CD8-positive, alpha-beta memory T cell (primary cell): ENCODE data around the gene NLRP1. TPM values are rescaled to one million over a fixed set of nuclear protein-coding genes. Genes with fewer than 3 reads are reported as not detected.

Experiments
- CTCF ChIA-PET: fragments of 350-600 bp; sonication (Branson Sonifier 250); formaldehyde crosslinking; loops from one replicate; lab custom pipeline; 2021; ENCODE audit warnings: antibody characterized with exemption; lab: Charles Lee
- POLR2A ChIA-PET: fragments of 350-600 bp; sonication (Branson Sonifier 250); formaldehyde crosslinking; loops from one replicate; lab custom pipeline; 2021; ENCODE audit warnings: antibody characterized with exemption; lab: Charles Lee
- DNase-seq, 5 donors: peaks; one replicate each; pipeline versions ENCODE4 v3.0.0 to v3.0.0-alpha.2; 2020 to 2022; ENCODE audit warnings: mixed read lengths in 1 of 5
- H3K27ac ChIP-seq: one replicate; pipeline ENCODE4 v1.7.0; 2013; ENCODE audit warnings: low read depth, mild to moderate bottlenecking, low read length, moderate library complexity
- H3K27me3 ChIP-seq: 2 replicates; pipeline ENCODE4 v1.7.0; 2013; ENCODE audit warnings: low read length, mild to moderate bottlenecking; ENCODE audit not compliant: insufficient read depth, poor library complexity, severe bottlenecking
- H3K36me3 ChIP-seq: 2 replicates; pipeline ENCODE4 v1.7.0; 2013; ENCODE audit warnings: mild to moderate bottlenecking, low read length, moderate library complexity; ENCODE audit not compliant: insufficient read depth
- H3K4me1 ChIP-seq: 2 replicates; pipeline ENCODE4 v1.7.0; 2013; ENCODE audit warnings: mild to moderate bottlenecking, low read length, moderate library complexity; ENCODE audit not compliant: insufficient read depth
- H3K4me3 ChIP-seq: 2 replicates; pipeline ENCODE4 v1.7.0; 2013; ENCODE audit warnings: mild to moderate bottlenecking, low read length
- H3K9me3 ChIP-seq: 2 replicates; pipeline ENCODE4 v1.7.0; 2013; ENCODE audit warnings: mild to moderate bottlenecking, low read length
- H3K27ac Mint-ChIP-seq, 8 donors: one replicate each; pipeline ENCODE4 v1.8.0; 2020 to 2021; ENCODE audit warnings: mixed read lengths in 8 of 8, mild to moderate bottlenecking in 6 of 8, inconsistent platforms in 3 of 8, moderate library complexity in 3 of 8
- H3K27me3 Mint-ChIP-seq, 2 donors: one replicate each; pipeline ENCODE4 v1.8.0; 2020 to 2021; ENCODE audit warnings: mixed read lengths in 2 of 2, mild to moderate bottlenecking in 1 of 2, moderate library complexity in 1 of 2
- H3K36me3 Mint-ChIP-seq, 3 donors: one replicate each; pipeline ENCODE4 v1.8.0; 2020 to 2021; ENCODE audit warnings: mixed read lengths in 3 of 3, inconsistent platforms in 1 of 3, mild to moderate bottlenecking in 1 of 3
- H3K4me1 Mint-ChIP-seq, 3 donors: one replicate each; pipeline ENCODE4 v1.8.0; 2020 to 2021; ENCODE audit warnings: mixed read lengths in 3 of 3, inconsistent platforms in 1 of 3, mild to moderate bottlenecking in 1 of 3
- H3K4me3 Mint-ChIP-seq, 7 donors: one replicate each; pipeline ENCODE4 v1.8.0; 2020 to 2021; ENCODE audit warnings: mixed read lengths in 7 of 7, mild to moderate bottlenecking in 6 of 7, moderate library complexity in 4 of 7, inconsistent platforms in 2 of 7
- H3K9me3 Mint-ChIP-seq, 5 donors: one replicate each; pipeline ENCODE4 v1.8.0; 2020 to 2022; ENCODE audit warnings: mixed read lengths in 5 of 5, mild to moderate bottlenecking in 3 of 5, moderate library complexity in 2 of 5, inconsistent platforms in 1 of 5
- polyA plus RNA-seq: library from polyadenylated mRNA; unstranded; fragments of 300-500 nt; fragmentation: Illumina TruSeq; gene quantifications from one replicate; pipeline ENCODE4 v1.2.3, GENCODE V29; 2021
- total RNA-seq, 2 experiments: library from RNA; stranded (reverse); gene quantifications; one replicate each; pipeline ENCODE4 v1.2.3, GENCODE V29; 2021

The NLRP1 gene
- total and polyA plus RNA-seq, 3 experiments from 2014 or later = 33.8 to 37.6 (median 35.2) TPM

DNA sequence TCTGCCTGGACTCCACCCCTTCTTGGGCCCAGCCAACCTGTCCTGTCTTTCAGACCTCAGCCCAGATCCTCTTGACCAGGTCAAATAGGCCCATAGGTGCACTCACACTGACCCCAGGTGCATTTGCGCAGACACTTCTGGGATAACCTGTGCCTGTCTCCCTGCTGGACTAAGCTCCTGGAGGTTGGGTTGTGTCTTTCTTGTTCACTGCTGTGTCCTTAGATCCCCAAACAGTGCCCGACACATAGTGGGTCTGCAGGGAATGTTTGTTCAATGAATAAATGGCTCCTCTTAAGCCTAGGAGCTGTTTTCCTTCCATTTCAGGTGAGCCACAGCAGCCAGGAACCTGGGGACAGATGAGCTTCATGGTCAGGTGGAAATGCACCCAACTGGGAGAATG, 48.9 kb downstream of the NLRP1 start:
- CTCF ChIA-PET = no interaction called here
- Mint-ChIP-seq H3K36me3 (peaks cover 15 to 92% (median 32%) of the 10 kb centered on the region in 3 donors), H3K27me3 (peaks cover 0 to 6% of the 10 kb centered on the region in 2 donors), H3K9me3 (no peaks in the 10 kb centered on the region), H3K4me1 (peaks cover 0 to 2% (median 0%) of the 10 kb centered on the region in 3 donors), H3K4me3 (no peak overlapping the region), H3K27ac (no peak overlapping the region)
- DNase-seq = no peak
- H3K9me3 ChIP-seq = no peaks in the 10 kb centered on the region
- H3K36me3 ChIP-seq = peaks cover 58% of the 10 kb centered on the region
- POLR2A ChIA-PET = no interaction called here
- no peaks in the 10 kb centered on the region for H3K27me3 ChIP-seq
- H3K4me3 ChIP-seq = no peak overlapping the region
- no peaks in the 10 kb centered on the region for H3K4me1 ChIP-seq
- H3K27ac ChIP-seq = no peak overlapping the region

DNA sequence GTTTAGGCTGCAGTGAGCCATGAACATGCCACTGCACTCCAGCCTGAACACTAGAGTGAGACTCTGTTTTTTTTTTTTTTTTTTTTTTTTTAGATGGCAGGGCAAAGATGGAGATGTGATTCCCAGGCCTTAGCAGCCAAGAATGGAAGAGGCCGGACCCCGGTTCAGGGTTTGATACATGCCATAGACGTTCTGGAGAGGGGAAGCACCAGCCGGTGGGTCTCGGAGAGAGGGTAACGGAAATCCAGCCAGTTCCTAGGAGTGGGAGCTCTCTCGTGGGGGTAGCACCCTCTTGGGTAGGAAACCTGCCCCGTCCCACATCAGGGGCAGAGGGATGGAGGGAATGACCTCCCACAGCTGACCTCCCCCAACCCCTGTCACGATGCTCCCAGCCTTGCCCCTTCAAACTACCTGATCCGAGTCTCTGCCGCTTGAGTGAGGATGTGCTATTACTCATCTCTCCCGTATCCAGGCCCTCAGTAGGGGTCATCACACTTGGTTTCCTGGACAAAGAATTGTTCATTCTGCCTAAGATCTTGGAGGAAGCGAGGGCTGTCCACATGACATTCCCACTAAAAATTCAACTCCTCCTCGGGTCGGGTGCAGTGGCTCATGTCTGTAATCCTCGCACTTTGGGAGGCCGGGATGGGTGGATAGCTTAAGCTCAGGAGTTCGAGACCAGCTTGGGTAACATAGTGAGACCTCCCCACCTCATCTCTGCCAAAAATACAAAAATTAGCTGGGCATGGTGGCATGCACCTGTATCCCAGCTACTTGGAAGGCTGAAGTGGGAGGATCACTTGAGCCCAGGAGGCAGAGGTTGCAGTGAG, 50.6 kb downstream of the NLRP1 start:
- Mint-ChIP-seq H3K36me3 (peaks cover 20 to 91% (median 29%) of the 10 kb centered on the region in 3 donors), H3K4me1 (peaks cover 0 to 2% (median 0%) of the 10 kb centered on the region in 3 donors), H3K27me3 (peaks cover 0 to 2% of the 10 kb centered on the region in 2 donors), H3K4me3 (no peak overlapping the region), H3K27ac (peak overlapping the region in 3 of 8 donors; percentile 32 to 78 (median 33)), H3K9me3 (no peaks in the 10 kb centered on the region)
- Histone ChIP-seq H3K27me3 (no peaks in the 10 kb centered on the region), H3K9me3 (no peaks in the 10 kb centered on the region), H3K36me3 (peaks cover 55% of the 10 kb centered on the region), H3K27ac (no peak overlapping the region), H3K4me1 (no peaks in the 10 kb centered on the region), H3K4me3 (no peak overlapping the region)
- ChIA-PET POLR2A (no interaction called here), CTCF (no interaction called here)
- no peak for DNase-seq

DNA sequence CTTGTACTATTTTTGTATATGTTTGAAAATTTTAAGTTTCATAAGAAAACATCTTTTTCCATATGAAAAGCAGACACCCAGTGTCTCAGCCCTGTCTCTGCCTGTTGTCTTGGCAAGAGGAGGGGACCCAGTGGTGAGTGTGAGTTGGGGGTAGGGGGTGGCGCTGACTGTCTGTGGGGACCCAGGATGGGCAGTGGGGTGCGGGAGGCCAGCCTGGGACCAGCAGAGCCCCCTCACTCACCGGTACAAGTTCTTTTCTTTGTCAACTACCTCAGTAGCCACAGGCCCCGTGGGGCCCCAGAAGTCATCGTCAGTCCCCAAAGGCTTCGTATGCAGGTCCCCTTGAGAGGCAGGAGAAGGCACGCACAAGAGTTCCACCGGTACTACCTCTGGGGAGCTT, 51.7 kb downstream of the NLRP1 start:
- no peaks in the 10 kb centered on the region for H3K9me3 Mint-ChIP-seq
- Histone ChIP-seq H3K36me3 (peaks cover 54% of the 10 kb centered on the region), H3K27me3 (no peaks in the 10 kb centered on the region), H3K4me3 (no peak overlapping the region), H3K27ac (no peak overlapping the region), H3K9me3 (no peaks in the 10 kb centered on the region), H3K4me1 (no peaks in the 10 kb centered on the region)
- H3K27ac Mint-ChIP-seq = no peak overlapping the region
- no peak for DNase-seq
- no peak overlapping the region for H3K4me3 Mint-ChIP-seq
- ChIA-PET POLR2A (no interaction called here), CTCF (interaction anchor here (0.6 kb wide), 1 partner anchor 152 kb away, joined by 3 read pairs; no protein-coding TSS in a partner anchor)
- no peaks in the 10 kb centered on the region for H3K4me1 Mint-ChIP-seq
- H3K36me3 Mint-ChIP-seq = peaks cover 20 to 92% (median 27%) of the 10 kb centered on the region in 3 donors
- peaks cover 0 to 2% of the 10 kb centered on the region in 2 donors for H3K27me3 Mint-ChIP-seq

DNA sequence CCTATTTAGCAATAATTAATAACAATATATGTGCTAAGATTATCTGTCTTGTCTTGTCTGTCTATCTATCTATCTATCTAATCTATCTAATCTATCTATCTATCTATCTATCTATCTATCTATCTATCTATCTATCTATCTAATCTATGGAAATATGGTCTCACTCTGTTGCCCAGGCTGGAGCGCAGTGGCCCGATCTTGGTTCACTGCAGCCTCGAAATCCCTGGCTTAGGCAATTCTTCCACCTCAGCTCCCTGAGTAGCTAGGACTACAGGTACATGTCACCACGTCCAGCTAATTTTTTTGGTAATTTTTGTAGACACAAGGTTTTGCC, 53.3 kb downstream of the NLRP1 start:
- Mint-ChIP-seq H3K4me3 (no peak overlapping the region), H3K36me3 (peaks cover 20 to 94% (median 28%) of the 10 kb centered on the region in 3 donors), H3K4me1 (no peaks in the 10 kb centered on the region), H3K9me3 (no peaks in the 10 kb centered on the region), H3K27me3 (no peaks in the 10 kb centered on the region), H3K27ac (peak overlapping the region in 2 of 8 donors; percentile 14 to 40)
- no peaks in the 10 kb centered on the region for H3K27me3 ChIP-seq
- POLR2A ChIA-PET = interaction anchor here (0.7 kb wide), 1 partner anchor 31 kb away, joined by 3 read pairs; no protein-coding TSS in a partner anchor
- H3K27ac ChIP-seq = no peak overlapping the region
- DNase-seq = no peak
- peaks cover 57% of the 10 kb centered on the region for H3K36me3 ChIP-seq
- no peak overlapping the region for H3K4me3 ChIP-seq
- CTCF ChIA-PET = no interaction called here
- H3K4me1 ChIP-seq = no peaks in the 10 kb centered on the region
- no peaks in the 10 kb centered on the region for H3K9me3 ChIP-seq

DNA sequence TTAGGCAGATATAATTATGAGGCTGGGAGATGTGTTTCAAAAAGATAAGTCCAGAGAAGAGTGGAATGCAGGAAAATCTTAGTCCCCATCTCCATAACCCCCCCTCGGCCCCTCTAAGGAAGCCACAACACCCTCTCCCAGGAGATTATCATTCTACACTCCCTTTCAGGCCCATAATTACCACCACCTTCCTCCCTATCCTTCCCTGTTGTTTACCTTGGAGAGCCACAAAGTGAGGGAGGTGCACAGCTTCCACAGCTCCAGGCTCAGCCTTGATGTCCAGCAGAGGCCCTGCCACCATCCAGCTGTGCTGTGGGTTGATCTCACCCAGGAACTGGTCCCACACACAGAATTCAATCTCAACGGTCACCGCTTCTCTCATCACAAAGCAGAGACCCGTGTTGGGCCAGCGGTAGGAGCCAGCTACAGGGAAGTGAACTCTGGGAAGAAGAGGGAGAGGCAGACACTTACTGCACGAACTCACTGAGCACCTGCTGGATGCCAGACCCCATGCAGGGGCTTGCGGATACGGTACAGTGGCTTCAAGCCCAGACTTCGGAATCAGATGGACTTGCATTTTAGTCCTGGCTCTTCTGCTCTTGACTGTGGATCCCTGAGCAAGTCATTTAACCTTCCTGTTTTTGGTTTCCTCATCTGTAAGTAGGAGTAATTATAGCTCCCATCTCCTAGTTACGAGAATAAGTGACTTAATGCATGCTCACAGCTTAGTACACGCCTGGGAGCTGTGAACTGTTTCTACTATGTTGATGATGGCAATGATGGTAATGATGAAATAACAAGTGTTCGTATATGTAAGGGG, 53.8 kb downstream of the NLRP1 start:
- no peaks in the 10 kb centered on the region for H3K9me3 ChIP-seq
- Mint-ChIP-seq H3K9me3 (no peaks in the 10 kb centered on the region), H3K27me3 (no peaks in the 10 kb centered on the region), H3K27ac (no peak overlapping the region), H3K36me3 (peaks cover 20 to 94% (median 25%) of the 10 kb centered on the region in 3 donors), H3K4me3 (no peak overlapping the region), H3K4me1 (no peaks in the 10 kb centered on the region)
- H3K4me1 ChIP-seq = no peaks in the 10 kb centered on the region
- ChIA-PET CTCF (no interaction called here), POLR2A (interaction anchor here (0.7 kb wide), 1 partner anchor 30 kb away, joined by 3 read pairs; no protein-coding TSS in a partner anchor)
- peaks cover 58% of the 10 kb centered on the region for H3K36me3 ChIP-seq
- H3K4me3 ChIP-seq = no peak overlapping the region
- DNase-seq = no peak
- no peaks in the 10 kb centered on the region for H3K27me3 ChIP-seq
- no peak overlapping the region for H3K27ac ChIP-seq

DNA sequence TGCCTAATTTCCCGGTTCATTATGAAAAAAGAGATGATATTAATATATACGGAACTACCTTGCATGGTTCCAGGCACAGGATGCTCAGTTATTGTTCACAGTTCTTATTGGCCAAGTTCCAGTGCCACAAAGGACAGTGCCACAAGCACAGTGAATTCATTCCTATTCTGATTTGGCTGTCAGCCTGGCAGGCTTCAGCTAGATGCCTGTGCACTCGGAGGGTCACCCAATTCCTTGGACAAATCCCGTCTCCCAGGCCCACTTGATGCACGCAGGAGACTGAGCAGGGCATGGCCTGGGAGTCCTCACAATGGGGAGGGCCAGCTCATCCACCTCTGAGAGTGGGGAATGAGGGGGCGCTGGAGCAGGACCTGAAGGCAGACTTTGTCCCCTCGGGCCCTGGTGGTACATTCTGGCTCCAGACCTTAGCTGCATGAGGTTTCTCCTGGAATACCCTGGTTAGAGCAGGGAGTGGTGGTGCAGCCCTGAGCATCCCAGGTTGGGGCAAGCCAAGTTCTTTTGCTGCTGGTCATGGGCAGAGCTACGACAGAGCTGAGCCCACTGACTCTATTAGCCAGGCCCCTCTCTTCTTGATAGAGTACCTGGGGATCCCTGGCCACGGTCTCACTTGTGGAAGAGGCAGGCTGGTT, 56.6 kb downstream of the NLRP1 start:
- peaks cover 0 to 5% (median 0%) of the 10 kb centered on the region in 3 donors for H3K4me1 Mint-ChIP-seq
- H3K27me3 Mint-ChIP-seq = no peaks in the 10 kb centered on the region
- CTCF ChIA-PET = interaction anchor here (2.1 kb wide), 1 partner anchor 10 kb away, joined by 5 read pairs; no protein-coding TSS in a partner anchor

DNA sequence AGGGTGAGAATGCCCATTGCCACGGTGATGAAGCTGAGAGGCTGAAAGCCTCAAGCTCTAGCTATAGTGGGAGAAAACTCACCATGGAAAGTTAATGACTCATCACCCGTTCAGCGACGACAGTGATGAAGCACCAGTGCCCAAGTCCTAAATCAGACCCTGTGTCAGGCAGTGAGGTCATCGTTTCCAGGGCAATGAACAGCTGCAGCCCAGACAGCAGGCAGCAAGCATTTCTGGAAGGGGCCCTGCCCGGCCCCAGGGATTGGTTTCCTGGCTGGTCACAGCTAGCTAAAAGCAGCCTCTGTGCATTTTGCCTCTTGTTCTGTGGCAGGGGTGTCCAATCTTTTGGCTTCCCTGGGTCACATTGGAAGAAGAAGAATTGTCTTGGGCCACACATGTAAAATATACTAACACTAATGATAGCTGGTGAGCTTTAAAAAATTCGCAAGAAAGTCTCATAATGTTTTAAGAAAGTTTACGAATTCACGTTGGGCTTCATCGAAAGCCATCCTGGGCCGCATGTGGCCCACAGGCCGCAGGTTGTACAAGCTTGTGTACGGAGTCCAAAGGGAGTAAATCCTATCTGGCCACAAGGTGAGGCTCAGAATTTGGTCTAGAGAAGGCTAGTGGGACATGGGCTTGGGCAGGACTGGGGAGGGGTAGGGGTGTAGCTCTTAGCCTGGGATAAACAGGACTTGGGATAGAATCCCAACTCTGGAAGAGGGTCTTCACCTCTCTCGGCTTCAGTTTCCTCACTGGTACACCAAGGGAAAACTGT, 57.3 kb downstream of the NLRP1 start:
- Histone ChIP-seq H3K27ac (no peak overlapping the region), H3K36me3 (peaks cover 67% of the 10 kb centered on the region), H3K27me3 (no peaks in the 10 kb centered on the region), H3K4me3 (no peak overlapping the region), H3K9me3 (no peaks in the 10 kb centered on the region), H3K4me1 (no peaks in the 10 kb centered on the region)
- Mint-ChIP-seq H3K9me3 (no peaks in the 10 kb centered on the region), H3K4me3 (no peak overlapping the region), H3K4me1 (peaks cover 0 to 5% (median 0%) of the 10 kb centered on the region in 3 donors), H3K27me3 (no peaks in the 10 kb centered on the region), H3K36me3 (peaks cover 14 to 95% (median 36%) of the 10 kb centered on the region in 3 donors), H3K27ac (peak overlapping the region in 3 of 8 donors; percentile 23 to 34 (median 33))
- ChIA-PET CTCF (interaction anchor here (2.1 kb wide), 1 partner anchor 9 kb away, joined by 5 read pairs; no protein-coding TSS in a partner anchor), POLR2A (no interaction called here)
- DNase-seq = peak in 1 of 5 donors; percentile 14

More for the DNA sequence above, 56.6 kb downstream of the NLRP1 start:
- Histone ChIP-seq H3K4me3 (no peak overlapping the region), H3K4me1 (no peaks in the 10 kb centered on the region), H3K9me3 (no peaks in the 10 kb centered on the region), H3K36me3 (peaks cover 71% of the 10 kb centered on the region), H3K27me3 (no peaks in the 10 kb centered on the region), H3K27ac (no peak overlapping the region)
- no peak overlapping the region for H3K4me3 Mint-ChIP-seq
- no peak for DNase-seq
- peak overlapping the region in 2 of 8 donors; percentile 26 to 33 for H3K27ac Mint-ChIP-seq
- H3K36me3 Mint-ChIP-seq = peaks cover 20 to 96% (median 38%) of the 10 kb centered on the region in 3 donors
- POLR2A ChIA-PET = no interaction called here
- H3K9me3 Mint-ChIP-seq = no peaks in the 10 kb centered on the region
